ENCODE measurements around the gene NCBP3.

The NCBP3 gene

GRCh38 chr17:3815925-3816324 lies 30.1 kb downstream of the NCBP3 start:
- no peak for DNase-seq (ENCODE audit: low read depth)
- TF ChIP-seq CTCF (IDR thresholded peaks at IDR 0.05; ENCODE audit: control insufficient read depth, insufficient read depth, low read depth, low read length, missing control alignments), result no peak
- no peak overlapping the region for H3K4me3 ChIP-seq (ENCODE audit: control insufficient read depth, low read depth, low read length)

GRCh38 chr17:3815122-3815521 lies 30.9 kb downstream of the NCBP3 start:
- no peak overlapping the region for H3K4me3 ChIP-seq (ENCODE audit: control insufficient read depth, low read depth, low read length)
- DNase-seq (ENCODE audit: low read depth), result no peak
- TF ChIP-seq CTCF (IDR thresholded peaks at IDR 0.05; ENCODE audit: control insufficient read depth, insufficient read depth, low read depth, low read length, missing control alignments), result no peak

- H3K4me3 ChIP-seq (ENCODE audit: control insufficient read depth, low read depth, low read length), result no peak overlapping the region
- no peak for DNase-seq (ENCODE audit: low read depth)
- TF ChIP-seq CTCF (IDR thresholded peaks at IDR 0.05; ENCODE audit: control insufficient read depth, insufficient read depth, low read depth, low read length, missing control alignments), result no peak
Measured at GRCh38 chr17:3814361-3814760, 31.7 kb downstream of the NCBP3 start.

- no peak for TF ChIP-seq CTCF (IDR thresholded peaks at IDR 0.05; ENCODE audit: control insufficient read depth, insufficient read depth, low read depth, low read length, missing control alignments)
- DNase-seq (ENCODE audit: low read depth), result no peak
- H3K4me3 ChIP-seq (ENCODE audit: control insufficient read depth, low read depth, low read length), result no peak overlapping the region
Measured at GRCh38 chr17:3813171-3813570, 32.9 kb downstream of the NCBP3 start.

GRCh38 chr17:3812771-3813170 lies 33.3 kb downstream of the NCBP3 start:
- H3K4me3 ChIP-seq (ENCODE audit: control insufficient read depth, low read depth, low read length), result no peak overlapping the region
- no peak for TF ChIP-seq CTCF (IDR thresholded peaks at IDR 0.05; ENCODE audit: control insufficient read depth, insufficient read depth, low read depth, low read length, missing control alignments)
- DNase-seq (ENCODE audit: low read depth), result no peak

GRCh38 chr17:3812284-3812683 lies 33.8 kb downstream of the NCBP3 start:
- DNase-seq (ENCODE audit: low read depth), result no peak
- H3K4me3 ChIP-seq (ENCODE audit: control insufficient read depth, low read depth, low read length), result no peak overlapping the region

More at GRCh38 chr17:3812284-3812683, 33.8 kb downstream of the NCBP3 start:
- TF ChIP-seq CTCF (IDR thresholded peaks at IDR 0.05; ENCODE audit: control insufficient read depth, insufficient read depth, low read depth, low read length, missing control alignments), result no peak

Measured in AG09309 (cell line).